22Rv1 (cell line): Measurements from ENCODE around the gene FAM89B.
A peak's percentile ranks its signal among the peaks of the same experiment; 100 is the strongest.
"Not testable (repeated sequence)": the region's sequence is repeated elsewhere in the genome, so short reads cannot be mapped to it uniquely, and the experiment has no call there.

Experiments used
- H3K27ac ChIP-seq: fragments of 450-650 bp; 2 replicates; pipeline ENCODE4 v1.5.1; 2017
- CTCF ChIP-seq: fragments of 450-650 bp; IDR thresholded peaks from 2 replicates; pipeline ENCODE4 v1.5.1; 2017; ENCODE audit warnings: mild to moderate bottlenecking
- ZFX ChIP-seq: fragments of 450-650 bp; IDR thresholded peaks from 2 replicates; pipeline ENCODE4 v1.6.1; 2017; ENCODE audit warnings: antibody characterized with exemption, borderline replicate concordance

FAM89B gene

GRCh38 chr11:65572356-65573051 is at the start of gene FAM89B:
Gene FAM89B (plus strand): TSS chr11:65572538. CDS start chr11:65572670, 132 bp downstream.
- peak within 1 kb of the TSS; percentile 96 for H3K27ac ChIP-seq
- TF ChIP-seq CTCF (no peak), ZFX (no peak)

DNA sequence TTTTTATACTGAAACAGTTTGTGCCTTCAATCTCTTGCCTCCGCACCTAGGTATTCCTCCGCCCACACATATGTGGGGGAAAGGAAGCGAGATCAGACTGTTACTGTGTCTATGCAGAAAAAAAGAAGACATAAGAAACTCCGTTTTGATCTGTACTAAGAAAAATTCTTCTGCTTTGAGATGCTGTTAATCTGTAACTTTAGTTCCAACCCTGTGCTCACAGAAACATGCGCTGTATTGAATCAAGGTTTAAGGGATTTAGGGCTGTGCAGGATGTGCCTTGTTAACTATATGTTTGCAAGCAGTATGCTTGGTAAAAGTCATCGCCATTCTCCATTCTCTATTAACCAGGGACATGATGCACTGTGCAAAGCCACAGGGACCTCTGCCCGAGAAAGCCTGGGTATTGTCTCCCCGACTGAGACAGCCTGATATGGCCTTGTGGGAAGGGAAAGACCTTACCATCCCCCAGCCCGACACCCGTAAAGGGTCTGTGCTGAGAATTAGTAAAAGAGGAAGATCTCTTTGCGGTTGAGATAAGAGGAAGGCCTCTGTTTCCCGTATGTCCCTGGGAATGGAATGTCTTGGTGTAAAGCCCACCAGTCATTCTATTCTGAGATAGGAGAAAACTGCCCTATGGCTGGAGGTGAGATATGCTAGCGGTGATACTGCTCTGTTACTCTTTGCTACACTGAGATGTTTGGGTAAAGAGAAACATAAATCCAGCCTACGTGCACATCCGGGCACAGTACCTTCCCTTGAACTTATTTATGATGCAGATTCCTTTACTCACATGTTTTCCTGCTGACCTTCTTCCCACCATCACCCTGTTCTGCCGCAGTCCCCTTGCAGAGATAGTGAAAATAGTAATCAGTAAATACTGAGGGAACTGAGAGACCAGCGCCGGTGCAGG is 49.4 kb upstream of the FAM89B start:
- H3K27ac ChIP-seq: not testable (repeated sequence)

DNA sequence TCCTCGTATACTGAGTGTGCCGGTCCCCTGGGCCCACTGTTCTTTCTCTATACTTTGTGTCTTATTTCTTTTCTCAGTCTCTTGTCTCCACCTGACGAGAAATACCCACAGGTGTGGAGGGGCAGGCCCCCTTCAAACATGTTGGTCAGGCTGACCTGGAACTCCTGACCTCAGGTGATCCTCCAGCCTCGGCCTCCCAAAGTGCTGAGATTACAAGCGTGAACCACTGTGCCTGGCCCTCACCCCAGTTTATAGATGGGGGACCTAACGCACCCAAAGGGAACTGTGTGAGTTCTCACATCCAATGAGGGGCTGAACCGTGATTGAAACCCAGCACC is 48.7 kb upstream of the FAM89B start:
- H3K27ac ChIP-seq: not testable (repeated sequence)

DNA sequence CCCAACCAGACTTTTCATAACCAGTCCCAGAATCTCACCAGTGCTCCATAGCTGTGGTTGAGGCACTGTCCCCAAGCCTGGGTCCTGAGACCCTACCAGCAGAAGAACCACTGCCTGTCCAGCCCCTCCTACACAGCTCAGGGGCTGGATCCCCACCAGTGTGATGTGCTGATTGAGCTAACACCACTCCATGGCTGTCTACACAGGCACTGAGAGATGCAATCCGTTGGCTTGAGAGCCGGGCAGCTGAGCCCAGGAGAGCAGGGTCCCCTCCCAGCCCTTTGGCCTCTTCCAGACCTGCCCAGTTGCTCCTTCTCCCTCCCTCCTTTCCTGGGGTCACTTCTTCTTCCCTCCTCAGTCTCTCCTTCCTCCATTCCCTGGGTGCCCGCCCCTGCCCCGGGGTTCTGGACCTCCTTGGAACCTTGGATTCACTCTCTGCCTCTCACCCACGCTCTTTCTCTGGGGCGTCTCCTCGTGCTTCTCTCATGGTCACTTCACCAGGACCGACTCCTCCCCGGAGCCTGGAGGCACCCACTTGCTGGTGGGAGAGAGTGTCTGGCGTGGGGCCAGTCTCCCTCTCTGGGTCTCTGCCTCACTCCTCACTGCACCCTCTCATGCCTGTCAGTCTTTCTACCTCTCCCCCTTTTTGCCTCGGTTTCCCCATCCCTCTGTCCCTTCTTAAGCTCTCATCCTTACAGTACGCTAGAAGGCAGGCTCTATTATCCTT is 48.2 kb upstream of the FAM89B start:
- TF ChIP-seq CTCF: no peak
- no peak for TF ChIP-seq ZFX
- no peak overlapping the region for H3K27ac ChIP-seq

- peak within 1 kb of the TSS; percentile 79 for H3K27ac ChIP-seq
These were observed 47.4 kb upstream of the FAM89B start, which contains the start of gene SCYL1 for GRCh38 chr11:65524741-65525545. Gene SCYL1 (plus strand): TSS chr11:65525083. CDS start chr11:65525154, 71 bp downstream.

GRCh38 chr11:65525546-65526480 is 46.5 kb upstream of the FAM89B start:
- TF ChIP-seq CTCF: no peak
- no peak for TF ChIP-seq ZFX
- peak overlapping the region; percentile 79 for H3K27ac ChIP-seq

More at GRCh38 chr11:65524741-65525545, 47.4 kb upstream of the FAM89B start, which contains the start of gene SCYL1:
- TF ChIP-seq ZFX: no peak

GRCh38 chr11:65526744-65527143 is 45.6 kb upstream of the FAM89B start:
- H3K27ac ChIP-seq: no peak overlapping the region
- TF ChIP-seq CTCF (no peak), ZFX (no peak)
